ENCODE results near the gene FIP1L1.
A peak's percentile ranks its signal among the peaks of the same experiment; 100 is the strongest.
"Not testable (repeated sequence)": the region's sequence is repeated elsewhere in the genome, so short reads cannot be mapped to it uniquely, and the experiment has no call there.

FIP1L1 gene

GRCh38 chr4:53463340-53463739 is 85.9 kb downstream of the FIP1L1 start:
- Histone ChIP-seq H3K4me2 (ENCODE audit: low read length) (no peak overlapping the region), H2BK120ac (ENCODE audit: low read depth, low read length) (no peak overlapping the region), H2BK5ac (ENCODE audit: low read length) (no peak overlapping the region), H3K56ac (ENCODE audit: low read length) (no peak overlapping the region), H3K27ac (ENCODE audit: low read depth, low read length) (no peak overlapping the region), H3K4me1 (ENCODE audit: control insufficient read depth, low read depth, low read length) (no peaks in the 10 kb centered on the region), H3K4ac (ENCODE audit: low read depth, low read length) (no peak overlapping the region), H3K23ac (ENCODE audit: low read length) (no peak overlapping the region), H3K79me2 (ENCODE audit: control insufficient read depth, insufficient read depth, low read length) (no peaks in the 10 kb centered on the region), H3K36me3 (ENCODE audit: control insufficient read depth, insufficient read depth, low read length) (no peaks in the 10 kb centered on the region), H3K79me1 (ENCODE audit: low read length) (no peaks in the 10 kb centered on the region), H4K5ac (ENCODE audit: low read length) (no peak overlapping the region), H3K4me3 (ENCODE audit: low read length) (no peak overlapping the region), H3K27me3 (ENCODE audit: insufficient read depth, low read length, poor library complexity) (no peaks in the 10 kb centered on the region), H2BK15ac (replicated peaks; ENCODE audit: low read depth) (no peak overlapping the region), H3K18ac (ENCODE audit: low read length) (no peak overlapping the region), H4K8ac (ENCODE audit: low read depth, low read length) (no peak overlapping the region), H3K9ac (ENCODE audit: low read length) (no peak overlapping the region), H2AK5ac (ENCODE audit: low read length) (no peak overlapping the region)
- no peak for DNase-seq
- no CpG with 5 or more reads among the region's 5 CpGs for WGBS (ENCODE audit: extremely low coverage, insufficient coverage, low lambda C conversion rate)

GRCh38 chr4:53465281-53465680 is 87.8 kb downstream of the FIP1L1 start:
- Histone ChIP-seq H3K23ac (ENCODE audit: low read length) (no peak overlapping the region), H3K79me2 (ENCODE audit: control insufficient read depth, insufficient read depth, low read length) (no peaks in the 10 kb centered on the region), H3K27me3 (ENCODE audit: insufficient read depth, low read length, poor library complexity) (no peaks in the 10 kb centered on the region), H4K8ac (ENCODE audit: low read depth, low read length) (no peak overlapping the region), H2AK5ac (ENCODE audit: low read length) (no peak overlapping the region), H3K36me3 (ENCODE audit: control insufficient read depth, insufficient read depth, low read length) (no peaks in the 10 kb centered on the region), H4K5ac (ENCODE audit: low read length) (no peak overlapping the region), H3K4ac (ENCODE audit: low read depth, low read length) (no peak overlapping the region), H3K9ac (ENCODE audit: low read length) (no peak overlapping the region), H3K4me1 (ENCODE audit: control insufficient read depth, low read depth, low read length) (no peaks in the 10 kb centered on the region), H3K27ac (ENCODE audit: low read depth, low read length) (no peak overlapping the region), H3K18ac (ENCODE audit: low read length) (no peak overlapping the region), H3K79me1 (ENCODE audit: low read length) (no peaks in the 10 kb centered on the region), H3K4me3 (ENCODE audit: low read length) (no peak overlapping the region), H3K4me2 (ENCODE audit: low read length) (no peak overlapping the region), H2BK5ac (ENCODE audit: low read length) (no peak overlapping the region), H2BK15ac (replicated peaks; ENCODE audit: low read depth) (no peak overlapping the region), H2BK120ac (ENCODE audit: low read depth, low read length) (no peak overlapping the region), H3K56ac (ENCODE audit: low read length) (no peak overlapping the region)
- DNase-seq = no peak
- WGBS (ENCODE audit: extremely low coverage, insufficient coverage, low lambda C conversion rate) = no CpG with 5 or more reads among the region's 2 CpGs

GRCh38 chr4:53465891-53466290 is 88.5 kb downstream of the FIP1L1 start:
- DNase-seq = no peak
- no peaks in the 10 kb centered on the region for H3K79me1 ChIP-seq (ENCODE audit: low read length)
- no peak overlapping the region for H4K8ac ChIP-seq (ENCODE audit: low read depth, low read length)

GRCh38 chr4:53466576-53466975 is 89.1 kb downstream of the FIP1L1 start:
- H3K4me2 ChIP-seq (ENCODE audit: low read length); H3K36me3 ChIP-seq (ENCODE audit: control insufficient read depth, insufficient read depth, low read length); H3K27me3 ChIP-seq (ENCODE audit: insufficient read depth, low read length, poor library complexity); H3K4me3 ChIP-seq (ENCODE audit: low read length); DNase-seq; H3K23ac ChIP-seq (ENCODE audit: low read length); H3K4ac ChIP-seq (ENCODE audit: low read depth, low read length); H2BK15ac ChIP-seq (replicated peaks; ENCODE audit: low read depth); H2AK5ac ChIP-seq (ENCODE audit: low read length); H3K79me2 ChIP-seq (ENCODE audit: control insufficient read depth, insufficient read depth, low read length); H3K9ac ChIP-seq (ENCODE audit: low read length); H3K56ac ChIP-seq (ENCODE audit: low read length); H2BK5ac ChIP-seq (ENCODE audit: low read length); H3K18ac ChIP-seq (ENCODE audit: low read length); H4K5ac ChIP-seq (ENCODE audit: low read length); H3K27ac ChIP-seq (ENCODE audit: low read depth, low read length); H3K4me1 ChIP-seq (ENCODE audit: control insufficient read depth, low read depth, low read length); H3K79me1 ChIP-seq (ENCODE audit: low read length); H2BK120ac ChIP-seq (ENCODE audit: low read depth, low read length); H4K8ac ChIP-seq (ENCODE audit: low read depth, low read length): not testable (repeated sequence)
- WGBS (ENCODE audit: extremely low coverage, insufficient coverage, low lambda C conversion rate) = no CpG with 5 or more reads among the region's 6 CpGs

More at GRCh38 chr4:53465891-53466290, 88.5 kb downstream of the FIP1L1 start:
- Histone ChIP-seq H3K9ac (ENCODE audit: low read length) (no peak overlapping the region), H3K27me3 (ENCODE audit: insufficient read depth, low read length, poor library complexity) (no peaks in the 10 kb centered on the region), H3K79me2 (ENCODE audit: control insufficient read depth, insufficient read depth, low read length) (no peaks in the 10 kb centered on the region), H2BK120ac (ENCODE audit: low read depth, low read length) (no peak overlapping the region), H3K4me3 (ENCODE audit: low read length) (no peak overlapping the region), H3K56ac (ENCODE audit: low read length) (no peak overlapping the region), H4K5ac (ENCODE audit: low read length) (no peak overlapping the region), H3K4ac (ENCODE audit: low read depth, low read length) (no peak overlapping the region), H3K27ac (ENCODE audit: low read depth, low read length) (no peak overlapping the region), H3K36me3 (ENCODE audit: control insufficient read depth, insufficient read depth, low read length) (no peaks in the 10 kb centered on the region), H3K18ac (ENCODE audit: low read length) (no peak overlapping the region), H3K23ac (ENCODE audit: low read length) (no peak overlapping the region), H2BK5ac (ENCODE audit: low read length) (no peak overlapping the region), H3K4me2 (ENCODE audit: low read length) (no peak overlapping the region), H3K4me1 (ENCODE audit: control insufficient read depth, low read depth, low read length) (no peaks in the 10 kb centered on the region), H2AK5ac (ENCODE audit: low read length) (no peak overlapping the region), H2BK15ac (replicated peaks; ENCODE audit: low read depth) (no peak overlapping the region)

GRCh38 chr4:53476232-53477037 is 99.0 kb downstream of the FIP1L1 start:
- Histone ChIP-seq H3K79me2 (ENCODE audit: control insufficient read depth, insufficient read depth, low read length) (no peaks in the 10 kb centered on the region), H3K9ac (ENCODE audit: low read length) (no peak overlapping the region), H3K36me3 (ENCODE audit: control insufficient read depth, insufficient read depth, low read length) (no peaks in the 10 kb centered on the region), H2AK5ac (ENCODE audit: low read length) (no peak overlapping the region), H3K79me1 (ENCODE audit: low read length) (no peaks in the 10 kb centered on the region), H3K4ac (ENCODE audit: low read depth, low read length) (no peak overlapping the region), H4K8ac (ENCODE audit: low read depth, low read length) (no peak overlapping the region), H3K27me3 (ENCODE audit: insufficient read depth, low read length, poor library complexity) (no peaks in the 10 kb centered on the region), H3K23ac (ENCODE audit: low read length) (no peak overlapping the region), H2BK120ac (ENCODE audit: low read depth, low read length) (no peak overlapping the region), H3K27ac (ENCODE audit: low read depth, low read length) (no peak overlapping the region), H2BK15ac (replicated peaks; ENCODE audit: low read depth) (no peak overlapping the region), H3K4me2 (ENCODE audit: low read length) (no peak overlapping the region), H3K4me1 (ENCODE audit: control insufficient read depth, low read depth, low read length) (no peaks in the 10 kb centered on the region), H3K56ac (ENCODE audit: low read length) (no peak overlapping the region), H3K18ac (ENCODE audit: low read length) (no peak overlapping the region), H4K5ac (ENCODE audit: low read length) (no peak overlapping the region), H2BK5ac (ENCODE audit: low read length) (no peak overlapping the region), H3K4me3 (ENCODE audit: low read length) (no peak overlapping the region)
- WGBS (ENCODE audit: extremely low coverage, insufficient coverage, low lambda C conversion rate) = no CpG with 5 or more reads among the region's 10 CpGs
- peak; percentile 9 for DNase-seq

- no peaks in the 10 kb centered on the region for H3K4me1 ChIP-seq (ENCODE audit: control insufficient read depth, low read depth, low read length)
- H3K36me3 ChIP-seq (ENCODE audit: control insufficient read depth, insufficient read depth, low read length) = no peaks in the 10 kb centered on the region
- no peak overlapping the region for H2BK5ac ChIP-seq (ENCODE audit: low read length)
- peak; percentile 19 for DNase-seq
- H3K23ac ChIP-seq (ENCODE audit: low read length) = no peak overlapping the region
- H2AK5ac ChIP-seq (ENCODE audit: low read length) = no peak overlapping the region
- no peak overlapping the region for H2BK120ac ChIP-seq (ENCODE audit: low read depth, low read length)
- H3K4me3 ChIP-seq (ENCODE audit: low read length) = no peak overlapping the region
- no peak overlapping the region for H3K4me2 ChIP-seq (ENCODE audit: low read length)
- no peaks in the 10 kb centered on the region for H3K79me1 ChIP-seq (ENCODE audit: low read length)
- H3K79me2 ChIP-seq (ENCODE audit: control insufficient read depth, insufficient read depth, low read length) = no peaks in the 10 kb centered on the region
- whole genome bisulfite sequencing (ENCODE audit: extremely low coverage, insufficient coverage, low lambda C conversion rate) = no CpG with 5 or more reads among the region's 5 CpGs
- no peak overlapping the region for H4K5ac ChIP-seq (ENCODE audit: low read length)
- no peak overlapping the region for H2BK15ac ChIP-seq (replicated peaks; ENCODE audit: low read depth)
- H3K56ac ChIP-seq (ENCODE audit: low read length) = no peak overlapping the region
- H3K18ac ChIP-seq (ENCODE audit: low read length) = no peak overlapping the region
- H3K4ac ChIP-seq (ENCODE audit: low read depth, low read length) = no peak overlapping the region
- H3K27ac ChIP-seq (ENCODE audit: low read depth, low read length) = no peak overlapping the region
- no peak overlapping the region for H3K9ac ChIP-seq (ENCODE audit: low read length)
- no peaks in the 10 kb centered on the region for H3K27me3 ChIP-seq (ENCODE audit: insufficient read depth, low read length, poor library complexity)
- H4K8ac ChIP-seq (ENCODE audit: low read depth, low read length) = no peak overlapping the region
Observed at GRCh38 chr4:53477038-53477565, 99.7 kb downstream of the FIP1L1 start.
